Islet precursor cell (in vitro differentiated cells): ENCODE measurements around the gene ZNF213.
A peak's percentile ranks its signal among the peaks of the same experiment; 100 is the strongest.

Experiments used
- DNase-seq: peaks from one replicate; pipeline ENCODE4 v3.0.0-alpha.2; 2018

Gene ZNF213

GRCh38 chr16:3134338-3135125 is at the start of gene ZNF213:
Gene ZNF213, plus strand, starts transcription at chr16:3135029. Its CDS starts 2,252 bp downstream, at chr16:3137281.
- DNase-seq = peak; percentile 99

- DNase-seq = no peak
These were observed 48.8 kb upstream of the ZNF213 start for GRCh38 chr16:3085868-3086595.

- no peak for DNase-seq
These were observed 48.1 kb upstream of the ZNF213 start for GRCh38 chr16:3086596-3087242.

- peak; percentile 73 for DNase-seq
These were observed 47.3 kb upstream of the ZNF213 start for GRCh38 chr16:3087243-3088235.

- DNase-seq = no peak
These were observed 46.4 kb upstream of the ZNF213 start for GRCh38 chr16:3088450-3088849.

- DNase-seq = no peak
These were observed 45.7 kb upstream of the ZNF213 start for GRCh38 chr16:3088925-3089716.

- DNase-seq = no peak
These were observed 44.9 kb upstream of the ZNF213 start for GRCh38 chr16:3089717-3090592.

GRCh38 chr16:3091551-3091950 is 43.3 kb upstream of the ZNF213 start:
- DNase-seq = no peak

- no peak for DNase-seq
These were observed 42.3 kb upstream of the ZNF213 start for GRCh38 chr16:3092501-3092941.

GRCh38 chr16:3094289-3095027 is 40.4 kb upstream of the ZNF213 start:
- no peak for DNase-seq

- DNase-seq = no peak
These were observed 39.0 kb upstream of the ZNF213 start for GRCh38 chr16:3095869-3096268.

GRCh38 chr16:3096362-3096761 is 38.5 kb upstream of the ZNF213 start:
- DNase-seq = no peak

GRCh38 chr16:3097266-3097665 is 37.6 kb upstream of the ZNF213 start:
- no peak for DNase-seq

- DNase-seq = no peak
These were observed 36.1 kb upstream of the ZNF213 start, which contains the start of gene ZSCAN10 for GRCh38 chr16:3098459-3099394. Gene ZSCAN10, minus strand, starts transcription at chr16:3099294. Its CDS starts 6,357 bp downstream, at chr16:3092937.

GRCh38 chr16:3099395-3099731 is 35.5 kb upstream of the ZNF213 start:
- no peak for DNase-seq

- DNase-seq = peak; percentile 98
These were observed 34.9 kb upstream of the ZNF213 start for GRCh38 chr16:3099732-3100499.

GRCh38 chr16:3101018-3101840 is 33.6 kb upstream of the ZNF213 start:
- no peak for DNase-seq
